ENCODE measurements around the gene TTC27. TPM values are rescaled to one million over a fixed set of nuclear protein-coding genes. Genes with fewer than 3 reads are reported as not detected.
A peak's percentile ranks its signal among the peaks of the same experiment; 100 is the strongest.

Gene TTC27
- total and polyA plus RNA-seq, 12 donors: 4.8 to 17.3 (median 12.1) TPM

- no peaks in the 10 kb centered on the region for H3K9me3 ChIP-seq
- no peak overlapping the region for H3K27ac ChIP-seq
- ATAC-seq: no peak
- no peak for DNase-seq
- intact Hi-C loops (cut with DNase I): no loop called here
- H3K4me3 ChIP-seq: no peak overlapping the region
- TF ChIP-seq, protein P1, sequence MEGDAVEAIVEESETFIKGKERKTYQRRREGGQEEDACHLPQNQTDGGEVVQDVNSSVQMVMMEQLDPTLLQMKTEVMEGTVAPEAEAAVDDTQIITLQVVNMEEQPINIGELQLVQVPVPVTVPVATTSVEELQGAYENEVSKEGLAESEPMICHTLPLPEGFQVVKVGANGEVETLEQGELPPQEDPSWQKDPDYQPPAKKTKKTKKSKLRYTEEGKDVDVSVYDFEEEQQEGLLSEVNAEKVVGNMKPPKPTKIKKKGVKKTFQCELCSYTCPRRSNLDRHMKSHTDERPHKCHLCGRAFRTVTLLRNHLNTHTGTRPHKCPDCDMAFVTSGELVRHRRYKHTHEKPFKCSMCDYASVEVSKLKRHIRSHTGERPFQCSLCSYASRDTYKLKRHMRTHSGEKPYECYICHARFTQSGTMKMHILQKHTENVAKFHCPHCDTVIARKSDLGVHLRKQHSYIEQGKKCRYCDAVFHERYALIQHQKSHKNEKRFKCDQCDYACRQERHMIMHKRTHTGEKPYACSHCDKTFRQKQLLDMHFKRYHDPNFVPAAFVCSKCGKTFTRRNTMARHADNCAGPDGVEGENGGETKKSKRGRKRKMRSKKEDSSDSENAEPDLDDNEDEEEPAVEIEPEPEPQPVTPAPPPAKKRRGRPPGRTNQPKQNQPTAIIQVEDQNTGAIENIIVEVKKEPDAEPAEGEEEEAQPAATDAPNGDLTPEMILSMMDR (IDR thresholded peaks at IDR 0.05): no peak
- 83 to 90% methylated on average over 3 of the region's 3 CpGs for WGBS, 2 donors
- H3K4me1 ChIP-seq: peaks cover 0 to 15% (median 0%) of the 10 kb centered on the region in 9 donors
- no peaks in the 10 kb centered on the region for H3K27me3 ChIP-seq
- H3K36me3 ChIP-seq: peaks cover 0 to 26% (median 3%) of the 10 kb centered on the region in 9 donors
These were observed 184.5 kb downstream of the TTC27 start for GRCh38 chr2:32812316-32812715.

- Histone ChIP-seq H3K4me1 (peaks cover 0 to 14% (median 6%) of the 10 kb centered on the region in 9 donors), H3K36me3 (peaks cover 0 to 30% (median 0%) of the 10 kb centered on the region in 9 donors), H3K4me3 (no peak overlapping the region), H3K27ac (no peak overlapping the region), H3K9me3 (no peaks in the 10 kb centered on the region), H3K27me3 (no peaks in the 10 kb centered on the region)
- intact Hi-C loops (cut with DNase I): no loop called here
- 86 to 87% methylated on average over 3 of the region's 3 CpGs for WGBS, 2 donors
- no peak for DNase-seq
- peak in 1 of 8 donors; percentile 46 for ATAC-seq
- TF ChIP-seq, protein P1 (IDR thresholded peaks at IDR 0.05): no peak
These were observed 192.2 kb downstream of the TTC27 start for GRCh38 chr2:32820088-32820487.

DNA sequence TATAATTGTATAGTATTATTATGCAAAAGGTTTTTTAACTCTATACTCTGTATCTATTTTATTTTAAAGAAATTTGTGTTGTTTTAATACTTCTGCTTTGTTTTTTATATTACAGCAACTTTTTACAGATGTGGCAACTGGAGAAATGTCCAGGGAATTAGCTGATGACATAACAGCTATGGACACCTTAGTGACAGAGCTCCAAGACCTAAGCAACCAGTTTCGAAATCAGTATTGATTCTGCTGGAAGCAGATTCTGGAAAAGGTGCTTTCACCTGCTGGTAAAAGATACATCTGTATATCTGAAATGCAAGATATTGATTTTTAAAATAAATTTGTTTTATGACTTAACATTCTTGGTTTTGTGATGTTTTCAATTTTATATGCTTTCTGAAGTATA lies 192.9 kb downstream of the TTC27 start:
- Histone ChIP-seq H3K9me3 (no peaks in the 10 kb centered on the region), H3K27me3 (no peaks in the 10 kb centered on the region), H3K27ac (no peak overlapping the region), H3K4me1 (peaks cover 0 to 20% (median 12%) of the 10 kb centered on the region in 9 donors), H3K36me3 (peaks cover 0 to 30% (median 0%) of the 10 kb centered on the region in 9 donors), H3K4me3 (no peak overlapping the region)
- intact Hi-C loops (cut with DNase I): no loop called here
- DNase-seq (no peak), ATAC-seq (no peak)
- WGBS, 2 donors: 88 to 92% methylated on average over 1 of the region's 1 CpG
- TF ChIP-seq, protein P1 (IDR thresholded peaks at IDR 0.05): no peak

- ATAC-seq (peak; percentile 18 to 84 (median 63)), DNase-seq (no peak)
- TF ChIP-seq, protein P1 (IDR thresholded peaks at IDR 0.05): no peak
- Histone ChIP-seq H3K36me3 (peaks cover 0 to 21% (median 0%) of the 10 kb centered on the region in 9 donors), H3K9me3 (peaks cover 0 to 11% (median 3%) of the 10 kb centered on the region in 11 donors), H3K4me3 (no peak overlapping the region), H3K27me3 (no peaks in the 10 kb centered on the region), H3K4me1 (peaks cover 0 to 33% (median 19%) of the 10 kb centered on the region in 9 donors), H3K27ac (peak overlapping the region in 9 of 10 donors; percentile 1 to 84 (median 75))
- intact Hi-C loops (cut with DNase I): no loop called here
- WGBS, 2 donors: 64 to 68% methylated on average over 3 of the region's 3 CpGs
These were observed 196.4 kb downstream of the TTC27 start for GRCh38 chr2:32824070-32824809.

All from heart right ventricle (tissue), 16 donors.